ENCODE measurements around the gene DTNBP1. TPM values are rescaled to one million over a fixed set of nuclear protein-coding genes. Genes with fewer than 3 reads are reported as not detected.

The DTNBP1 gene
- total and polyA plus RNA-seq, 2 of the 8 experiments (the other 6 are each of a cell fraction or from before 2014, with no cell fraction given), result 13.5 to 22.1 TPM

DNA sequence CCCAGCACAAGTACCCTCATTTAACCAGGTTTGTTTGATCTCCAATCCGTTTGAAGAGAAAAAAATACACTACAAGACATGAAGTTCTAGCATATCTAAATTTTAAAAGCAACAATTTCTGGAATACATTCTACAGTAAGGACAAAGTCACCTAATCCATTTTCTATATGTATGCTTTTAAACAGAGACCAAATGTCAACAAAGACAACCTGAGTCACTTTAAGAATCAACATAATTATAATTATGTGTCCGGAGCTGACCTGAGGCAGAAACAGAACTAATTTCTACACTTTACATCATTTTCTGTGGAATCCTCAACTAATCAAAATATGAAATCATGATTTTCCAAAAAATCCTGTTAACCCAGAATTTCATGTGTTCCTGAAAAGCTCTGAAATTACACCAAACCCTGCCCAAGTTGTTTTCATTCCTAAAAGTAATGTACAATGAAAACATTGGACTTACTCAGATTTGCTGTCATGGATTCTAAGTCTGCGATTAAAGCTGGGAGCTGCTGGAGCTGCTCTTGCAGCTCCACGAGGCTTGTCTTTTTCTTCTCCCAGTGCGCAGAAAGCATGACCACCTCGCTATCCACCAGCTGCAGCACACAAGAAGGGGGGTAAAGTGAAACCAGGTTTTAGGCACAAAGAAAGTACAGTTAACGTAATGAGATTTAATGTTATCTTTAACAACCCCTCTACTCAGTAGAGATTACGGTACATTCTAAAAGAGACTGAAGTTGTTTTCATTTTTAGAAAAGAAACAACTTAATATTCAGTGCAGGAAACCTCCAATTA, 35.8 kb downstream of the DTNBP1 start (continued):
- TF ChIP-seq GABPA (IDR thresholded peaks at IDR 0.05; ENCODE audit: borderline replicate concordance, insufficient read depth, low read length) (no peak), E2F6 (IDR thresholded peaks at IDR 0.05) (no peak), SIN3A (conservative IDR thresholded peaks at IDR 0.05 in 1 of 2, IDR thresholded peaks at IDR 0.05 in 1 of 2; ENCODE audit: low read depth in 1 of 2, low read length in 2 of 2) (no peak)
